ENCODE data around the gene MRPL1. TPM values are rescaled to one million over a fixed set of nuclear protein-coding genes. Genes with fewer than 3 reads are reported as not detected.

The MRPL1 gene
- total and polyA plus RNA-seq, 4 donors: 19.6 to 45.2 (median 26.5) TPM

GRCh38 chr4:77819843-77820648 lies 42.6 kb upstream of the MRPL1 start:
- intact Hi-C loops (cut with DNase I): loop anchor here (1.0 to 2.0 kb wide), 2 partner anchors 42 to 43 kb away; partner anchors contain the start of gene MRPL1 (in 2 of the 2)
- ATAC-seq (ENCODE audit: low FRiP score) (peak; percentile 96), DNase-seq (peak; percentile 95 to 97)

DNA sequence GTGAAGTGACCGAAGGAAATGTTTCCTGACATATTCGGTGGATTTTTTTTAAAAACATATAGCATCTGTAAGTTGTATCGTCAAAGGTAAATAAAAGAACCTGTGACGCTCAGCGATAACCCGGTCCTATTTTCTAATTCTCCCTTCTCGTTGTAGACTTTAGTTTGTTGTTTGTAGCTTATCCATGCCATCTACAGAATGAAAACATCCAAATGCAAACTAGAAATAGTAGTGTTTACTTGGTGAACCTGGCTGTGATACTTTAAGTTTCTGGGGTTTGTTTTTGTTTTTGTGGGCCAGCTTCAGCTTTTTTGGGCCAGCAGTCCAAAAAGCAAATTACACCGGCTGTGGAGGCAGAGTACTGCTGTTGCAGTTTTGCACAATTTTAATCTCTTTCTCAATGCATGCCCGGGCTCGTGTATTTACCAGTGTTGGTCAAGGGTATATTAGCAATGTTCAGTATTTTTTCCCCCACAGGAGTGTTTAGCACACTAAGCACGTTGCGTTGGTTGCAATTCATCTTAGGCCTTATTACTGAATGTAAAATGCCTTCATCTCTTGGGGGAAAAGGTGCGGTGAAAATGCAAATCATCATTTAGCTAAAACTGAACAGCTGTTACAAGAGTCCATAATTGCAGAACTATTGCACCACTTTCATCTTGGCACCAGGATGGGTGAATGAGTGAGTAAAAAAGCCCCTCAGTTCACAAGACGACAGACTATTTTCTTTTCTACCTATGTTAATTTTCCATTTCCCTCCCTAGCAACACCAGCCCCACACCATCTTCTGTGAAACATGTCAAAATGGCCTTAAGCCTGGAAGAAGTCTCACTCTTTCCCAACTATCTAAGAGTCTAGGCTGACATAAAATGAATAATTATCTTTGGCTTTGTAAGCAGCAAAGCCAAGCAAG lies 41.7 kb upstream of the MRPL1 start:
- H3K36me3 ChIP-seq (ENCODE audit: control insufficient read depth in 1 of 2, insufficient read depth in 2 of 2, low read length in 1 of 2): no peaks in the 10 kb centered on the region
- intact Hi-C loops (cut with DNase I): loop anchor here in 1 of 2 donors (1.0 kb wide), 1 partner anchor 41 kb away; the partner anchor contains the start of gene MRPL1

More at GRCh38 chr4:77819843-77820648, 42.6 kb upstream of the MRPL1 start:
- H3K4me3 ChIP-seq (ENCODE audit: low read length in 2 of 2): peak overlapping the region; percentile 97 to 99
- H3K27me3 ChIP-seq (ENCODE audit: control insufficient read depth in 1 of 2, insufficient read depth in 2 of 2, low read length in 1 of 2): no peaks in the 10 kb centered on the region
- H3K27ac ChIP-seq (ENCODE audit: low read depth in 1 of 2, low read length in 2 of 2): peak overlapping the region; percentile 97 to 99
- no peaks in the 10 kb centered on the region for H3K36me3 ChIP-seq (ENCODE audit: control insufficient read depth in 1 of 2, insufficient read depth in 2 of 2, low read length in 1 of 2)
- WGBS, 2 donors: 1% methylated on average over 62 to 81 of the region's 81 CpGs
- peaks cover 0 to 2% of the 10 kb centered on the region in 2 donors for H3K4me1 ChIP-seq (ENCODE audit: control insufficient read depth in 1 of 2, insufficient read depth in 2 of 2, low read length in 2 of 2)
- H3K9me3 ChIP-seq (ENCODE audit: control insufficient read depth, low read length): no peaks in the 10 kb centered on the region

DNA sequence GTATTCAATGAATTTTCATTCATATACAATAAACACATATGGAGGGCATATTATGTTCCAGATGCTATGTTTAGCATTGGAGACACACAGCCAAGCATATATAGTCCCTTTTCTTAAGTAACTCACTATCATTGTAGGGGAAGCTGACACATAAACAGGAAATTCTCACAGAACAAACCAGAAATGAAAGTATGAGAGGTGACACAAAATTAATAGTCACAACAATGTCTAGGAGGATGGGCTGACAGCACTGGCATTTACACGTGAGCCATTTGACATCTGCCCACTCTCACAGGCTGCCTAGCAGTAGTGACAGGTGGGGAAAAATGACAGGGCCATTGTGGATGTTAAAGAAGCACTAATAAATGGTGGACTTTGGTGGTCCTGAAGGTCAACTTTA lies 40.9 kb upstream of the MRPL1 start:
- Histone ChIP-seq H3K4me1 (ENCODE audit: control insufficient read depth in 1 of 2, insufficient read depth in 2 of 2, low read length in 2 of 2) (peaks cover 0 to 2% of the 10 kb centered on the region in 2 donors), H3K27ac (ENCODE audit: low read depth in 1 of 2, low read length in 2 of 2) (no peak overlapping the region), H3K27me3 (ENCODE audit: control insufficient read depth in 1 of 2, insufficient read depth in 2 of 2, low read length in 1 of 2) (no peaks in the 10 kb centered on the region), H3K4me3 (ENCODE audit: low read length in 2 of 2) (no peak overlapping the region), H3K36me3 (ENCODE audit: control insufficient read depth in 1 of 2, insufficient read depth in 2 of 2, low read length in 1 of 2) (no peaks in the 10 kb centered on the region), H3K9me3 (ENCODE audit: control insufficient read depth, low read length) (no peaks in the 10 kb centered on the region)
- DNase-seq (no peak), ATAC-seq (ENCODE audit: low FRiP score) (no peak)
- intact Hi-C loops (cut with DNase I): no loop called here
- 72% methylated on average over 1 of the region's 1 CpG for WGBS, 2 donors

More for the DNA sequence above, 41.7 kb upstream of the MRPL1 start:
- peaks cover 0 to 2% of the 10 kb centered on the region in 2 donors for H3K4me1 ChIP-seq (ENCODE audit: control insufficient read depth in 1 of 2, insufficient read depth in 2 of 2, low read length in 2 of 2)
- DNase-seq (no peak), ATAC-seq (ENCODE audit: low FRiP score) (no peak)
- peak overlapping the region; percentile 97 to 99 for H3K4me3 ChIP-seq (ENCODE audit: low read length in 2 of 2)
- 4 to 5% methylated on average over 14 of the region's 14 CpGs for WGBS, 2 donors
- no peaks in the 10 kb centered on the region for H3K27me3 ChIP-seq (ENCODE audit: control insufficient read depth in 1 of 2, insufficient read depth in 2 of 2, low read length in 1 of 2)
- H3K27ac ChIP-seq (ENCODE audit: low read depth in 1 of 2, low read length in 2 of 2): peak overlapping the region; percentile 62 to 76
- H3K9me3 ChIP-seq (ENCODE audit: control insufficient read depth, low read length): no peaks in the 10 kb centered on the region

GRCh38 chr4:77826275-77826674 lies 36.4 kb upstream of the MRPL1 start:
- ATAC-seq (ENCODE audit: low FRiP score) (no peak), DNase-seq (no peak)
- WGBS, 2 donors: 81 to 84% methylated on average over 6 of the region's 6 CpGs
- intact Hi-C loops (cut with DNase I): no loop called here
- H3K4me1 ChIP-seq (ENCODE audit: control insufficient read depth in 1 of 2, insufficient read depth in 2 of 2, low read length in 2 of 2): no peaks in the 10 kb centered on the region
- no peak overlapping the region for H3K27ac ChIP-seq (ENCODE audit: low read depth in 1 of 2, low read length in 2 of 2)
- H3K27me3 ChIP-seq (ENCODE audit: control insufficient read depth in 1 of 2, insufficient read depth in 2 of 2, low read length in 1 of 2): no peaks in the 10 kb centered on the region
- no peak overlapping the region for H3K4me3 ChIP-seq (ENCODE audit: low read length in 2 of 2)
- H3K9me3 ChIP-seq (ENCODE audit: control insufficient read depth, low read length): no peaks in the 10 kb centered on the region
- H3K36me3 ChIP-seq (ENCODE audit: control insufficient read depth in 1 of 2, insufficient read depth in 2 of 2, low read length in 1 of 2): no peaks in the 10 kb centered on the region

- no peak for ATAC-seq (ENCODE audit: low FRiP score)
Measured at GRCh38 chr4:77827343-77827742, 35.3 kb upstream of the MRPL1 start.

GRCh38 chr4:77833126-77833724 lies 29.4 kb upstream of the MRPL1 start:
- no peak overlapping the region for H3K4me3 ChIP-seq (ENCODE audit: low read length in 2 of 2)
- no peak for DNase-seq
- intact Hi-C loops (cut with DNase I): no loop called here

More at GRCh38 chr4:77827343-77827742, 35.3 kb upstream of the MRPL1 start:
- no peak for DNase-seq
- no peak overlapping the region for H3K27ac ChIP-seq (ENCODE audit: low read depth in 1 of 2, low read length in 2 of 2)
- H3K36me3 ChIP-seq (ENCODE audit: control insufficient read depth in 1 of 2, insufficient read depth in 2 of 2, low read length in 1 of 2): no peaks in the 10 kb centered on the region
- intact Hi-C loops (cut with DNase I): no loop called here
- no peaks in the 10 kb centered on the region for H3K27me3 ChIP-seq (ENCODE audit: control insufficient read depth in 1 of 2, insufficient read depth in 2 of 2, low read length in 1 of 2)
- H3K9me3 ChIP-seq (ENCODE audit: control insufficient read depth, low read length): no peaks in the 10 kb centered on the region
- no peak overlapping the region for H3K4me3 ChIP-seq (ENCODE audit: low read length in 2 of 2)
- H3K4me1 ChIP-seq (ENCODE audit: control insufficient read depth in 1 of 2, insufficient read depth in 2 of 2, low read length in 2 of 2): no peaks in the 10 kb centered on the region

GRCh38 chr4:77834403-77834802 lies 28.2 kb upstream of the MRPL1 start:
- 60 to 73% methylated on average over 4 of the region's 4 CpGs for WGBS, 2 donors
- no peak overlapping the region for H3K27ac ChIP-seq (ENCODE audit: low read depth in 1 of 2, low read length in 2 of 2)
- H3K36me3 ChIP-seq (ENCODE audit: control insufficient read depth in 1 of 2, insufficient read depth in 2 of 2, low read length in 1 of 2): no peaks in the 10 kb centered on the region
- H3K9me3 ChIP-seq (ENCODE audit: control insufficient read depth, low read length): no peaks in the 10 kb centered on the region
- H3K27me3 ChIP-seq (ENCODE audit: control insufficient read depth in 1 of 2, insufficient read depth in 2 of 2, low read length in 1 of 2): no peaks in the 10 kb centered on the region
- no peak for ATAC-seq (ENCODE audit: low FRiP score)
- intact Hi-C loops (cut with DNase I): no loop called here
- no peaks in the 10 kb centered on the region for H3K4me1 ChIP-seq (ENCODE audit: control insufficient read depth in 1 of 2, insufficient read depth in 2 of 2, low read length in 2 of 2)
- H3K4me3 ChIP-seq (ENCODE audit: low read length in 2 of 2): no peak overlapping the region
- no peak for DNase-seq

More at GRCh38 chr4:77833126-77833724, 29.4 kb upstream of the MRPL1 start:
- H3K4me1 ChIP-seq (ENCODE audit: control insufficient read depth in 1 of 2, insufficient read depth in 2 of 2, low read length in 2 of 2): no peaks in the 10 kb centered on the region
- ATAC-seq (ENCODE audit: low FRiP score): no peak
- no peaks in the 10 kb centered on the region for H3K27me3 ChIP-seq (ENCODE audit: control insufficient read depth in 1 of 2, insufficient read depth in 2 of 2, low read length in 1 of 2)
- H3K27ac ChIP-seq (ENCODE audit: low read depth in 1 of 2, low read length in 2 of 2): no peak overlapping the region
- no peaks in the 10 kb centered on the region for H3K36me3 ChIP-seq (ENCODE audit: control insufficient read depth in 1 of 2, insufficient read depth in 2 of 2, low read length in 1 of 2)
- WGBS, 2 donors: 64 to 66% methylated on average over 2 of the region's 2 CpGs
- H3K9me3 ChIP-seq (ENCODE audit: control insufficient read depth, low read length): no peaks in the 10 kb centered on the region

GRCh38 chr4:77843628-77844027 lies 19.0 kb upstream of the MRPL1 start:
- WGBS, 2 donors: 24 to 39% methylated on average over 1 of the region's 1 CpG
- Histone ChIP-seq H3K4me1 (ENCODE audit: control insufficient read depth in 1 of 2, insufficient read depth in 2 of 2, low read length in 2 of 2) (no peaks in the 10 kb centered on the region), H3K36me3 (ENCODE audit: control insufficient read depth in 1 of 2, insufficient read depth in 2 of 2, low read length in 1 of 2) (no peaks in the 10 kb centered on the region), H3K27me3 (ENCODE audit: control insufficient read depth in 1 of 2, insufficient read depth in 2 of 2, low read length in 1 of 2) (no peaks in the 10 kb centered on the region), H3K4me3 (ENCODE audit: low read length in 2 of 2) (no peak overlapping the region), H3K9me3 (ENCODE audit: control insufficient read depth, low read length) (no peaks in the 10 kb centered on the region), H3K27ac (ENCODE audit: low read depth in 1 of 2, low read length in 2 of 2) (no peak overlapping the region)
- intact Hi-C loops (cut with DNase I): no loop called here
- DNase-seq (no peak), ATAC-seq (ENCODE audit: low FRiP score) (no peak)
